ENCODE results near the gene FES. TPM values are rescaled to one million over a fixed set of nuclear protein-coding genes. Genes with fewer than 3 reads are reported as not detected.
A peak's percentile ranks its signal among the peaks of the same experiment; 100 is the strongest.

Gene FES
- total RNA-seq, 1 donor from 2014 or later, result 15.1 TPM

DNA sequence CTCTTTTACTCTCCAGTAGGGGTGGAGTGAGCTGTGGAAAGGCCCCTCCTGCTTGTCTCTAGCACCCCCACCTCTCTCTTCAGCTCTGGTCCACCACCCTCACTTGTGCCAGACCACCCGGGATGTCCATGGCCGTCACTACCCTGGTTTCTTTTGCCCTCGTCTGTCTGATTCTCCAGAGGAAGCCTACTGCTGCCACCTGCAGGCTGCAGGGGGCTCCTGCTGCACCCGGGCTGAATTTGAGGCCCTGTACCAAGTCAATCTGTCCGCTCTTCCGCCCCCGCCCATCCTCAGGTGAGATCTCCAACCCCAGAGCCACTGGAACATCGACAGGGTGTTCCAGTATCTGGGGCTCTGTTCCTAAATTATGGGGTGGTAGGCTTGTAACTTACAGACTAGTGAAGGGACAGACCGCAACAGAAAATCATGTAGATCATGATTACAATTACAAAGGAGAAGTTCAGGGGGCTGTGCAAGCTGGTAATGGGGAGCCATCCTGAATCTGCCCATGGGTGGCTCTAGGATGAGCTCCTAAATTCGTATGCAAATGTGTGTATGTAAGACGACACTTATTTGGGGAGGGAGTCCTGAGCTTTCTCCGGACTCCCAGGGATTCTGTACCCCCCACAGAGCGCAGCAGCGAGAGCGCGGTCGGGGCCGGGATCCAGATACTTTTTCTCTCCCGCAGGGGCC is 50.1 kb downstream of the FES start:
- H3K36me3 ChIP-seq (ENCODE audit: control insufficient read depth, insufficient read depth, low read length), result no peaks in the 10 kb centered on the region
- TF ChIP-seq, protein P1, sequence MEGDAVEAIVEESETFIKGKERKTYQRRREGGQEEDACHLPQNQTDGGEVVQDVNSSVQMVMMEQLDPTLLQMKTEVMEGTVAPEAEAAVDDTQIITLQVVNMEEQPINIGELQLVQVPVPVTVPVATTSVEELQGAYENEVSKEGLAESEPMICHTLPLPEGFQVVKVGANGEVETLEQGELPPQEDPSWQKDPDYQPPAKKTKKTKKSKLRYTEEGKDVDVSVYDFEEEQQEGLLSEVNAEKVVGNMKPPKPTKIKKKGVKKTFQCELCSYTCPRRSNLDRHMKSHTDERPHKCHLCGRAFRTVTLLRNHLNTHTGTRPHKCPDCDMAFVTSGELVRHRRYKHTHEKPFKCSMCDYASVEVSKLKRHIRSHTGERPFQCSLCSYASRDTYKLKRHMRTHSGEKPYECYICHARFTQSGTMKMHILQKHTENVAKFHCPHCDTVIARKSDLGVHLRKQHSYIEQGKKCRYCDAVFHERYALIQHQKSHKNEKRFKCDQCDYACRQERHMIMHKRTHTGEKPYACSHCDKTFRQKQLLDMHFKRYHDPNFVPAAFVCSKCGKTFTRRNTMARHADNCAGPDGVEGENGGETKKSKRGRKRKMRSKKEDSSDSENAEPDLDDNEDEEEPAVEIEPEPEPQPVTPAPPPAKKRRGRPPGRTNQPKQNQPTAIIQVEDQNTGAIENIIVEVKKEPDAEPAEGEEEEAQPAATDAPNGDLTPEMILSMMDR (IDR thresholded peaks at IDR 0.05; ENCODE audit: insufficient read depth, low read length, poor library complexity, severe bottlenecking), result peak; percentile 97
- H3K27me3 ChIP-seq (ENCODE audit: control insufficient read depth, insufficient read depth, low read length), result no peaks in the 10 kb centered on the region
- DNase-seq (ENCODE audit: low read depth), result no peak
- H3K4me3 ChIP-seq (ENCODE audit: low read depth, low read length), result peak overlapping the region; percentile 70

DNA sequence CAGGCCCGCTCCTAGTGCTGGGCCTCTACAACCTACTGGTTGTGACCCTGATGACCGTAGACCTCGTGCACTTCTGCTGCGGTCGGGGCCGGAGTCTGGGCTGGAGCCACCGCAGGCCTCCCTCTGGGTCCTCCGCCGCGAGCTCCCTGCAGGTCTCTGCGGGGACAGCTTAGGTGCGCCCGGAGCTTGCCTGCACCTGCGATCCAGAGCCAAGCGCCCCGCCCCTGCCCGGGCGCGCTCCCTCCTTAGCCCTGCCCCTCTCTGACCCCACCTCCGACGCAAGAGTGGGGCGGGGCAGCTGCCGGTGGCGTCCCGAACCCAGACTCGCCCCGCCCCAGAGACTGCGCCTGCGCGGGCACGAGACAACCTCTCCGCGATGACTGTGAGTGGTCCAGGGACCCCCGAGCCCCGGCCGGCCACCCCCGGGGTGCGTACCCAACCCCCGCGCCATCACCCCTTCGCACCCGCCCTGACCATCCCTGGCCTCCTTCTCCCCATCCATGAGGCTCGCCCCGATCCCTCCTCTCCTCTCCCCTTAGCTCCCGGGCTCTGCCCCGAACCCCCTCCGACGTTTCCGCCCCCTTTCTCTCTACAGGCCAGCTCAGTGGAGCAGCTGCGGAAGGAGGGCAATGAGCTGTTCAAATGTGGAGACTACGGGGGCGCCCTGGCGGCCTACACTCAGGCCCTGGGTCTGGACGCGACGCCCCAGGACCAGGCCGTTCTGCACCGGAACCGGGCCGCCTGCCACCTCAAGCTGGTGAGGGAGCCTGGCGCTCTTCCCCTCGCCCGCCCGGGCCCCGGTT is 50.8 kb downstream of the FES start, which contains the start of gene UNC45A:
Gene UNC45A (plus strand): TSS at position 337 of the 803 bp plus-strand sequence. CDS start 40 bp downstream, at position 377.
- Histone ChIP-seq H3K4me3 (ENCODE audit: low read depth, low read length) (peak within 1 kb of the TSS; percentile 70), H3K36me3 (ENCODE audit: control insufficient read depth, insufficient read depth, low read length) (peaks cover 2% of the 10 kb centered on the region), H3K27me3 (ENCODE audit: control insufficient read depth, insufficient read depth, low read length) (no peaks in the 10 kb centered on the region)
- DNase-seq (ENCODE audit: low read depth), result no peak
- TF ChIP-seq, protein P1 (IDR thresholded peaks at IDR 0.05; ENCODE audit: insufficient read depth, low read length, poor library complexity, severe bottlenecking), result no peak

DNA sequence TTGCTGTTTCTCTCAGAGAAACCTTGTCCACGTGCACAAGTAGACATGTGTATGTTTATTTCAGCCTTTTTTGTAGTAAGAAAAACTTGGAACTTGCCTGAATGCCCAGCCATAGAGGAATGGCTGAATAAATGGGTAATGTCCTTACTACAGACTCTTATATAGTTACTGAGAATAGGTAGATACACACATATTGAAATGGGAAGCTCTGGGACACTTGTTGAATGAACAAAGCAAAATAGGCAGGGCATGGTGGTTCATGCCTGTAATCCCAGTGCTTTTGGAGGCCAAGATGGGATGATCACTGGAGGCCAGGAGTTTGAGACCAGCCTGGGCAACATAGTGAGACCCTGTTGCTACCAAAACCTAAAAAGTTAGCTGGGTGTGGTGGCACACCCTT is 52.5 kb downstream of the FES start:
- no peak overlapping the region for H3K4me3 ChIP-seq (ENCODE audit: low read depth, low read length)
- DNase-seq (ENCODE audit: low read depth), result no peak
- H3K36me3 ChIP-seq (ENCODE audit: control insufficient read depth, insufficient read depth, low read length), result peaks cover 4% of the 10 kb centered on the region
- no peaks in the 10 kb centered on the region for H3K27me3 ChIP-seq (ENCODE audit: control insufficient read depth, insufficient read depth, low read length)
- TF ChIP-seq, protein P1 (IDR thresholded peaks at IDR 0.05; ENCODE audit: insufficient read depth, low read length, poor library complexity, severe bottlenecking), result no peak

DNA sequence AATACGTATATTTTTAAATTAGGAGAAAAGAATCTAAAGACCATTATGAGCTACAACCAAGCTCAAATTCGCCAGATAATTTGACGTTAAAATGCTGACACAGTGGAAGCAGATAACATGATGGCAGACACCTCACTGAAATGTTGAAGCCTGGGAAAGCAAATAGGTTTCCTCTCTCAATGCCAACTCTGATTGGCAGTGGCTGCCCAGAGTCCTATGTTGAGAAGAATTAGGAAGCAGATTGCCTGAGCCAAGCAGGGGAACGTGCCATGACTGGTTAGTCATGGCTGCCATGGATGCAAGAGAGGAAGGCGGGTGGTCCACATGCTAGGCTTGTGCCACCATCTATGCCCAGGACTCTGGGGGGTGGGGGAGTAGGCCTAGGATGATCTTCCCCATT is 54.0 kb downstream of the FES start:
- Histone ChIP-seq H3K4me3 (ENCODE audit: low read depth, low read length) (no peak overlapping the region), H3K36me3 (ENCODE audit: control insufficient read depth, insufficient read depth, low read length) (peaks cover 4% of the 10 kb centered on the region), H3K27me3 (ENCODE audit: control insufficient read depth, insufficient read depth, low read length) (no peaks in the 10 kb centered on the region)
- TF ChIP-seq, protein P1 (IDR thresholded peaks at IDR 0.05; ENCODE audit: insufficient read depth, low read length, poor library complexity, severe bottlenecking), result no peak
- no peak for DNase-seq (ENCODE audit: low read depth)

DNA sequence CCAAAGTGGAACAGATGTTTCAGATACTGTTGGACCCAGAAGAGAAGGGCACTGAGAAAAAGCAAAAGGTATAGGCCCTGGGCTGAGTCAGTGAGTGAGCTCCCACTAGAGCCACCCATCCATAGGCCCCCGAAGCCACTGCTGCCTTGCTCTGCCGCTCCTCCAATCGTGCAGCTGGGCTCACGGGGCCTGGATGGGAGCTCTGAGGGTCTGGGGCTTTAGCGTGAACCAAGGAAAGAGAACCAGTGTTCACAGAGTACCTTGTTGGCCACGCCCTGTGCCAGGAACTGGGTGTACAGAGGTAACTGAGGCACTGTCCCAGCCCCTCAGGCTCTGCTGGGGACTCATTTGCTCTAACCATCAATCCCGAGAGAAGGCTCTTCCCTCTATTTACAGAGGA is 55.5 kb downstream of the FES start:
- H3K36me3 ChIP-seq (ENCODE audit: control insufficient read depth, insufficient read depth, low read length), result peaks cover 4% of the 10 kb centered on the region
- H3K4me3 ChIP-seq (ENCODE audit: low read depth, low read length), result no peak overlapping the region
- DNase-seq (ENCODE audit: low read depth), result no peak
- TF ChIP-seq, protein P1 (IDR thresholded peaks at IDR 0.05; ENCODE audit: insufficient read depth, low read length, poor library complexity, severe bottlenecking), result no peak
- no peaks in the 10 kb centered on the region for H3K27me3 ChIP-seq (ENCODE audit: control insufficient read depth, insufficient read depth, low read length)
